ENCODE results near the gene SWAP70. TPM values are rescaled to one million over a fixed set of nuclear protein-coding genes. Genes with fewer than 3 reads are reported as not detected.

The SWAP70 gene
- total and polyA plus RNA-seq, 9 of the 15 experiments (the other 6 are each of a cell fraction or from before 2014, with no cell fraction given) = 1.7 to 4.9 (median 3.9) TPM

DNA sequence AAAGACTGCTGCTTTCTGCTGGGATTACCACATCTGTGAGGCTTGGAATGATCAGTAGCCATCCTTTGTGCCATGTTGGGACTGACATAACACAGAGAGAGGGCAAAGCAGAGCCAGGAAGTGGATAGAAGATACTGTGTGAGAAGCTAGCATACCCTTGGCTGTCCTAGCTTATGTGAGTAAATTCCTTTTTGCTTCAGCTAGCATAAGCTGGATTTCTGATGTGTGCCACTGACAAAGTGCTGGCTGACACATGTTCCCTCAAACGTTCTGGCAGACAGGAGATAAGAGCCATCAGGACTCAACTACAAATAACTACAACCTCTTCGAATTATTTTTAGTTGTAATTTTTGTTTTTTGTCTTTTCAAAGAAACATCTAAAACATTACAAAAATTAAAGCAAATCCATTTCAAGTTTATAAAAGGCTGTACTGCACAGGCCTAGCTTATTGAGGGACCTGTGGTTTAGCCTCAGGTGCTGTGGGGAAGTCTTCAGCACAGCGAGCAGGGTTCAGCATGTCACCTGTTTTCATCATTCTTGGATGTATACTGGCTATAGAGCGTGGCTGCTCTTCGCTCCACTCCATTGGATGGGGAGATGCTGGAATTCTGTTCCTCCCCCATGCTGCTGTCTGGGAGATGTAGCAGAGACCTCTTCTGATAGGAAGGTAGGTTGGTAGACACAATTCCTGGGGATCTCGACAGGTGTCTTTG lies 120.9 kb downstream of the SWAP70 start:
- ChIA-PET POLR2A (interaction anchor here (0.5 to 1.1 kb wide), 3 partner anchors 10 to 19 kb away, joined by 3 read pairs; no protein-coding TSS in a partner anchor), CTCF (ENCODE audit: low intra/inter-chr PET ratio) (interaction anchor here (0.7 kb wide), 1 partner anchor 560 kb away, joined by 3 read pairs; no protein-coding TSS in a partner anchor)
- WGBS (ENCODE audit: insufficient coverage, low coverage, missing lambda C conversion rate) = 33% methylated on average over 6 of the region's 6 CpGs
- H3K4me3 ChIP-seq = no peak overlapping the region
- H3K9me3 ChIP-seq (replicated peaks; ENCODE audit: control insufficient read depth, insufficient read depth, low read depth, low read length) = no peaks in the 10 kb centered on the region
- H3K4me2 ChIP-seq (ENCODE audit: insufficient read depth, low read length) = peak overlapping the region; percentile 47
- no peaks in the 10 kb centered on the region for H4K20me1 ChIP-seq (replicated peaks; ENCODE audit: control insufficient read depth, insufficient read depth, low read length)
- peaks cover 4 to 18% of the 10 kb centered on the region in 2 experiments; a peak in 2 of 5 replicates for H3K4me1 ChIP-seq (replicated peaks in 1 of 2; ENCODE audit: control insufficient read depth in 2 of 2, insufficient read depth in 2 of 2, low read length in 2 of 2)
- no peak overlapping the region for H2AFZ ChIP-seq (ENCODE audit: low read depth, low read length)
- intact Hi-C loops (cut with micrococcal nuclease) (no loop called here), in situ Hi-C loops (cut with MboI) (no loop called here)
- H3K27ac ChIP-seq (ENCODE audit: extremely low read depth, low read depth, low read length) = no peak overlapping the region; the same call in 2 of the 3 replicates
- peak; percentile 34 to 60 (median 51) for DNase-seq (ENCODE audit: extremely low read depth in 1 of 4, low spot score in 3 of 4)
- H3K9me1 ChIP-seq (ENCODE audit: control insufficient read depth, insufficient read depth, low read length) = no peaks in the 10 kb centered on the region
- H3K9ac ChIP-seq (ENCODE audit: insufficient read depth in 1 of 2, low read depth in 2 of 2, low read length in 2 of 2) = peak overlapping the region in 1 of 2 experiments; percentile 18; a peak in 1 of 4 replicates
- H3K27me3 ChIP-seq (ENCODE audit: control insufficient read depth in 2 of 2, insufficient read depth in 2 of 2, low read length in 2 of 2) = no peaks in the 10 kb centered on the region
- no TSS peak for BruUV-seq (replicated peaks)
- ATAC-seq = peak; percentile 78
- FAIRE-seq = peak; percentile 87
- H3K79me2 ChIP-seq (ENCODE audit: control insufficient read depth, insufficient read depth, low read length) = no peaks in the 10 kb centered on the region
- H3K36me3 ChIP-seq (ENCODE audit: control insufficient read depth, insufficient read depth, low read length) = no peaks in the 10 kb centered on the region
- TF ChIP-seq CTBP1 (IDR thresholded peaks at IDR 0.05; ENCODE audit: borderline replicate concordance) = peak; percentile 62
- 0 out of 2 replicates have a peak, but pooled peaks have one; percentile 27 for TF ChIP-seq SOX6 (IDR thresholded peaks at IDR 0.05)
- no peak for TF ChIP-seq BHLHE40 (IDR thresholded peaks at IDR 0.05; ENCODE audit: low read length)
- no peak for TF ChIP-seq BCOR (IDR thresholded peaks at IDR 0.05)
- TF ChIP-seq ARID1B (IDR thresholded peaks at IDR 0.05) = peak; percentile 77
- TF ChIP-seq NCOR1 (IDR thresholded peaks at IDR 0.05) = peak; percentile 40; the same call in 1 of the 2 replicates
- peak; percentile 62; the same call in 1 of the 2 replicates for TF ChIP-seq L3MBTL2 (IDR thresholded peaks at IDR 0.05)
- 0 out of 2 replicates have a peak, but pooled peaks have one; percentile 31 for TF ChIP-seq SMAD4 (CRISPR knock-in tag; conservative IDR thresholded peaks at IDR 0.05)
- TF ChIP-seq PKNOX1 (IDR thresholded peaks at IDR 0.05) = peak; percentile 69
- TF ChIP-seq TCF3 (CRISPR knock-in tag; IDR thresholded peaks at IDR 0.05) = peak; percentile 82
- peak; percentile 52; the same call in 1 of the 2 replicates for TF ChIP-seq DPF2 (IDR thresholded peaks at IDR 0.05)
- TF ChIP-seq CBFA2T3 (IDR thresholded peaks at IDR 0.05) = peak; percentile 69
- TF ChIP-seq MYC (IDR thresholded peaks at IDR 0.05; ENCODE audit: low read depth, low read length) = 0 out of 2 replicates have a peak, but pooled peaks have one; percentile 11
- TF ChIP-seq MYC (CRISPR knock-in tag; IDR thresholded peaks at IDR 0.05; ENCODE audit: borderline replicate concordance, low read depth) = no peak
- TF ChIP-seq ZNF584 (CRISPR knock-in tag; IDR thresholded peaks at IDR 0.05; ENCODE audit: low read depth) = peak; percentile 65; the same call in 1 of the 2 replicates
- 0 out of 2 replicates have a peak, but pooled peaks have one; percentile 36 for TF ChIP-seq CEBPG (CRISPR knock-in tag; IDR thresholded peaks at IDR 0.05)
- no peak for TF ChIP-seq CEBPG (tag; conservative IDR thresholded peaks at IDR 0.05 in 1 of 2, IDR thresholded peaks at IDR 0.05 in 1 of 2)
- TF ChIP-seq, protein P1, sequence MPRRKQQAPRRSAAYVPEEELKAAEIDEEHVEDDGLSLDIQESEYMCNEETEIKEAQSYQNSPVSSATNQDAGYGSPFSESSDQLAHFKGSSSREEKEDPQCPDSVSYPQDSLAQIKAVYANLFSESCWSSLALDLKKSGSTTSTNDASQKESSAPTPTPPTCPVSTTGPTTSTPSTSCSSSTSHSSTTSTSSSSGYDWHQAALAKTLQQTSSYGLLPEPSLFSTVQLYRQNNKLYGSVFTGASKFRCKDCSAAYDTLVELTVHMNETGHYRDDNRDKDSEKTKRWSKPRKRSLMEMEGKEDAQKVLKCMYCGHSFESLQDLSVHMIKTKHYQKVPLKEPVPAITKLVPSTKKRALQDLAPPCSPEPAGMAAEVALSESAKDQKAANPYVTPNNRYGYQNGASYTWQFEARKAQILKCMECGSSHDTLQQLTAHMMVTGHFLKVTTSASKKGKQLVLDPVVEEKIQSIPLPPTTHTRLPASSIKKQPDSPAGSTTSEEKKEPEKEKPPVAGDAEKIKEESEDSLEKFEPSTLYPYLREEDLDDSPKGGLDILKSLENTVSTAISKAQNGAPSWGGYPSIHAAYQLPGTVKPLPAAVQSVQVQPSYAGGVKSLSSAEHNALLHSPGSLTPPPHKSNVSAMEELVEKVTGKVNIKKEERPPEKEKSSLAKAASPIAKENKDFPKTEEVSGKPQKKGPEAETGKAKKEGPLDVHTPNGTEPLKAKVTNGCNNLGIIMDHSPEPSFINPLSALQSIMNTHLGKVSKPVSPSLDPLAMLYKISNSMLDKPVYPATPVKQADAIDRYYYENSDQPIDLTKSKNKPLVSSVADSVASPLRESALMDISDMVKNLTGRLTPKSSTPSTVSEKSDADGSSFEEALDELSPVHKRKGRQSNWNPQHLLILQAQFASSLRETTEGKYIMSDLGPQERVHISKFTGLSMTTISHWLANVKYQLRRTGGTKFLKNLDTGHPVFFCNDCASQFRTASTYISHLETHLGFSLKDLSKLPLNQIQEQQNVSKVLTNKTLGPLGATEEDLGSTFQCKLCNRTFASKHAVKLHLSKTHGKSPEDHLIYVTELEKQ (CRISPR knock-in tag; IDR thresholded peaks at IDR 0.05) = no peak

Data from K562 (cell line).